Activated CD4-positive, alpha-beta T cell treated with anti-CD3 and anti-CD28 coated beads for 24 hours (primary cell): ENCODE results near the gene MGAT5B.
"Not testable (repeated sequence)": the region's sequence is repeated elsewhere in the genome, so short reads cannot be mapped to it uniquely, and the experiment has no call there.

Experiments used
- DNase-seq, 2 donors: peaks; one replicate each; pipeline ENCODE4 v3.0.0-alpha.2; 2020; ENCODE audit warnings: low read depth in 2 of 2

Gene MGAT5B

DNA sequence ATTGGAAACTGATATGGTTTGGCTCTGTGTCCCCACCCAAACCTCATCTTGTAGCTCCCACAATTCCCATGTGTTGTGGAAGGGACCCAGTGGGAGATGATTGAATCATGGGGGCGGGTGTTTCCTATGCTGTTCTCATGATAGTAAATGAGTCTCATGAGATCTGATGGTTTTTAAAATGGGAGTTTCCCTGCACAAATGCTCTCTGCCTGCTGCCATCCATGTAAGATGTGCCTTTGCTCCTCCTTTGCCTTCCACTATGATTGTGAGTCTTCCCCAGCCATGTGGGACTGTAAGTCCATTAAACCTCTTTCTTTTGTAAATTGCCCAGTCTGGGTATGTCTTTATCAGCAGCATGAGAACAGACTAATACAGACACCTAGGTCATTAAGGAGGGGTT lies 109.8 kb downstream of the MGAT5B start:
- not testable (repeated sequence) for DNase-seq

DNA sequence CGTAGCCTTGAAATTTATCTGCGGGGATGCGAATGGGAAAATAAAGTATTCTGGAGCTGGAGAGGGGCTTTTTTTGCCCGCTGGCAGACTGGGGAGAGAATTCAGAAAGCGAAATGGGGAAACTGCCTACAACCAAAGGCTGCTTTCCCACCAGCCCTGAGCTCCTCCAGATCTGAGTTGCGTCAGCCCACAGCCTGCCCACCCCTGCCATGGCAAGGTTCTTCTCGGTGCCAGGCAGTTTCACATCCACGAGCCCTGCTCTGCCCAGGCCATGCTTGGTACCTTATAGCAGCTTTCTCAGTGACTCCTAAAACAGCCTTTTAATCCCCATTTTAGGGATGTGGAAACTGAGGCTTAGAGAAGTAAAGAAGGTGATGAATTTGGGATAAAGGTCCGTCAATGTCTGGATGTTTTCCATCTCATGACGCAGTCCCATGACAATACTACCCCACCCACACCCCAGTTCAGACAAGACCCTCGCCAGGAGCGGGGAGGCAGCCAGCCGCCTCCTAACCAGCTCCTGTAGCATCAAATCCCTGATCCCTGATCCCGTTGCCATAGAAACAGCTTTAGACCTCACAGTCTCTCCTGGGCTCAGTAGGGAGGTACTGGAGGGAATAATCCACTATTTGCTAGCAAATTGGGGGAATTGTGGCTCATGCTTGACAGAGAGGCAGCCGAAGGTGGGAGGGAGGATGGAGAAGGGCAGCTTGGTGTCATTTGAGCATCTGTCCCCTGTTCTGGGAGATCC lies 113.5 kb downstream of the MGAT5B start:
- DNase-seq: no peak

DNA sequence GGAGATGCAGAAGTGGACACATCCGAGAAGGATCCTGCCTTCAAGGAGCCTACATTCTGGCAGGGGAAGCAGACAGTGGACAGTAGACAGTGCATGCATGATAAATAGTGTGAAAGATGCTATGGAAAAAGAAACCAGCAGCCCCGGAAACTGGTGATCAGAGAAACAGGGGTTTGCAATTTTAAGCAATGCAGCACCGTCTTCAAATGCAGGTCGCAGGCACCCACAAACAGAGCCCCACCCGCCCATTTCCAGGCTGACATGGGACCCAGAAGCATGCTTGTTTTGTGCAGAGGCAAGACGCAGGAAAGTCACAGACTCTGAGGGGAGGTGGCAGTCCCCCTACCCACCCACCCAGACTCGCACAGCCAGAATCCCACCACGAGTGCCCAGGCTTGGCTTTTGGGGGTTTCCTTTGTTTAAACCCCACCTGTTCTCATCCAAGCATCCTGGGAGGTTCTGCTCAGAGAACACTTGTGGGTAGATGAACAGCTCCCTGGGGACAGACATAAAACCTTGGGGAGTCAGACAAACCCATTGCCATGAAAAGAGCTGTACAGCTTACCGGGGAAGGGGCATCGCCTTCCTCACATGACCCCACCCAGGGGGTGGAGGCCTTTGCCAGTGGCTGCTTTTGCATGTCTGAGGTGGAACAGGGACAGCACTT lies 114.3 kb downstream of the MGAT5B start:
- no peak for DNase-seq

DNA sequence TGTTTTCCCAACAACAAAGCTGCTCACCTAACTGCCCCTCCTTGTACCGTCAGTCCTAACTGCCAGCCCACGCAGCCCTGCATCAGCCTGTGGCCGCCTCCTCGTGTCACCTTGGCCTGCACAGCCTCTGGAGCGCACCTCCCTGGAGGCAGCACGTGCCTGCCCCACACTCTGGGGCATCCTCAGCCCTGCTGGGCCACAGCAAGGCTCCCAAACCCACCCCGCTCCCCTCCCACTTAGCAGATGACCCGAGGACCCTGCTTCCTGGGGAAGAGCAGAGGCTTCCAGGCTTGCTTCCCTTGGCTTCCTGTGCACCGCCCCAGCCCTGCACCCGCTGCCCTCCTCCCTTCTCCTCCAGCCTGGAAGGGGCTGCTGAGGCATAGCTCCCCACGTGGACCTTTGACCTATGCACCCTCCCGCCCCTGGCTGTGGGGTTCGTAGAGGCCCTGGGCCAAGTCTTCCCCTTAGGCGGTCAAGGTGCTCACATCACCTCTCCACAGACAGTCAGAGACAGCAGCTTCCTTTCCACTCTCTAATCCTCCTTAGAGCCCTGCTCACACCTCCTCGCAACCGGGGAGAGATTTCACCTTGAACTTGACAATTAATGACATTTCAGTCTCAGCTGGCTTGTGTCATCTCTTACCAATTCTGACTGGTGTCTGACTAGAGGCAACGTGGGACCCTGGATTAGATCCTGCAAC lies 115.0 kb downstream of the MGAT5B start:
- no peak for DNase-seq

DNA sequence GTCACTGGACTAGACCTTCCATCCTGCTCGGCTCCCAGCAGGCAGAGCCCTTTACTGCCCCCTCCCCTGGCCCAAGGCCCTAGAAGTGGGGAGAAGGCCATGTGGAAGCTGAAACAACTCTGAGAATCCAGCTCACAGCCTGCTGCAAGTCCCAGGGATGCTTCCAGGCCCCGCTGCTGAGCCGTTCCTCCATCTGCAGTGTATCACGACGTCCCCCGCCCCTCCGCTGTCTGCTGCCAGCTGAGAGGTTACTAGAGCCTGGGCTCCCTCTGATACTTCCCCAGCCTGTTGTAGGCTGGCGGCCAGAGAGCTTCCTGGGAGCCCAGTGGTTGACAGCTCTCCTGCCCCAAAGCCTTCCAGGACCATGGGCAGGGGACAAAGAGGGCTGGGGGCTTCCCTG lies 118.2 kb downstream of the MGAT5B start:
- no peak for DNase-seq

DNA sequence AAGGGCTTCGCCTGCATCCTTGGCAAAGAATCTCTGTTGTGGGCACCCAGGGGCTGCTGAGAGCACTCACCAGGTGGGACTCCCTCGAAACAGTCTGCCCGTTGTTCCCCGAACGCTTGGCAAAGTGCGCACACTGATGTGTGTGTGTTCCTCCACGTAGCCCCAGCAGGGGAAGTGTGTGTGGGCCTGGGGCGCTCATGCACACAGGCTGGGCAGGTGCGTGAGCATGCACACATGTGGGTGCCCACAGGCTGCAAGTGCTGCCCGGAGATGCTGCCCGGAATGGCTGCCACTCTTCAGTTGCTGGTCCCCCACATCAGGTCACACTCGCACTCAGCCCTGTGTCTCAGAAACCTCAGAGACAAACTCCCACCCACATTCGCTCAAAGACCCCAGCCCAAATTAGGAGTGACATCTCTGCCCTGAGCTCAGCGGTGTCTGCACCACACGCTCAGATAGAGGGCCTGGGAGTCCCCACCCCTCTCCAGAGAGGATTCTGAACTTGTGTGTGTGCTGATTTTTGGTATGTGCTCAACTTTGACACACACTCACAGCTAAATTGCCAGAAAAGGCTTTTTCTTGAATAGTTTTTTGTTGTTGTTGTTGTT lies 119.4 kb downstream of the MGAT5B start:
- DNase-seq: no peak

DNA sequence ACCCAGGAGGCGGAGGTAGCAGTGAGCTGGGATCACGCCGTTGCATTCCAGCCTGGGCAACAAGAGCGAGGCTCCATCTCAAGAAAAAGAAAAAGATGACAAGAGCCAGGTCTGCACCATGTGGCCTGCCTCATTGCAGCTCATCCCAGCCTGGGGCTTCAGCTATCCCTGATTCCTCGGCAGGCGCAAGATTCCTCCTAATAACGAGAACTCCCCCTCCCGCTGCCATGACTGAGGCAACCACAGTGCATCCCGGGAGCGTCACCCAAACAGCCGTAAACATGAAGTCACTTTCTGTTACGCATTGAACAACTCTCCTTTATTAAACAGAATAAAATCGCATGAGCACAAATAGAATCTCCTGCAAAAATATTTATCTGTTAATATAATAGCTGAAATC lies 120.6 kb downstream of the MGAT5B start:
- no peak for DNase-seq

DNA sequence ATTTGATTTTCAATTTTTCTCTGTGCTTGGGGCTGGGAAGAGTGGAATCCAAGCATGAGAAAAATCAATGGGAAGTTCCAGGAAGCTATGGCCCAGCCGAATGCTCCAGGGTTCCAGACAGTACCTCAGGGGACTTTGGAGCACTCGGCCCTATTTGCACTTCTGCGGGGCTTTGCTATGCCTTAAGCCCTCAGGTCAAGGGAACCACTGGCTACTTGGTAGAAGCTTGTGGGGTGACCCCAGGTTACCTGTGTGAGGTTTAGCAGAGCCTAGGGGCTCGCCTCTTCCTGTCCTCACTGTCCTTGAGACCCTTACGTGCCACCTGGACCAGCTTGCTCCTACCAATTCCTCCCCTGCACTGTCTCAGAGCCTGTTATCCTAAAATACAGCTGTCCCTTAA lies 121.3 kb downstream of the MGAT5B start:
- no peak for DNase-seq

DNA sequence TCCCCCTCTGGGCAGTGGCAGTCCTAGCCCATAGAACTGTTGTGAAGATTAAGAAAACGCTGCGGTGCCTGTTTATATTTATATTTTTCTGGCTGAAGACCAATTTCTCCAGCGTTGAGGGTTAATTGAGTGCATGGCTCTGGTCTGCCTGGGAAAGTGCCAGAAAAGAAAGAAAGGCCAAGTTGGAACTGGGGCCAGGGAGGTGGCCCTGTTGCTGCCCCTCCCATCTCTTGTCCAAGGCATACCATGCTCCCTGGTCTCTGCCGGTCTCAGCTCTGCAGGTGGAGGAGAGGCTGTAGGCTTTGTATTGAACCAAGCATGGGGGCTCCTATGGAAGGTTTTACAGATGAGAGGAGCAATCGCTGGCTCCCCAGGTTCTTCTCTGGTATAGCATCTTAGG lies 124.7 kb downstream of the MGAT5B start:
- no peak for DNase-seq

DNA sequence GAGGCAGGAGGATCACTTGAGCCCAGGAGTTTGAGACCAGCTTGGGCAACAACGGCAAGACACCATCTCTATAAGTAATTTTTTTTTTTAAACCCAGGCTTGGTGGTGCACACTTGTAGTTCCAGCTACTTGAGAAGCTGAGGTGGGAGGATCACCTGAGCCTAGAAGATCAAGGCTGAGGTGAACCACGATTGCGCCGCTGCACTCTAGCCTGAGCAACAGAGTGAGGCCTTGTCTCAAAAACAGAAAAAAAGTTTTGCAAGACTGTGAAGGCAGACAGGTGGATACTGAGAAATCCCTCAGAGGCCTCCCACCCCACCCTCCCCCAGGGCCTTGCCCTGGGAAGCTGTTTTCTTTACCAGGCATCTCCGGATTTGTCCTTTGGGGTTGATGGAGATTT lies 125.4 kb downstream of the MGAT5B start:
- DNase-seq: no peak

DNA sequence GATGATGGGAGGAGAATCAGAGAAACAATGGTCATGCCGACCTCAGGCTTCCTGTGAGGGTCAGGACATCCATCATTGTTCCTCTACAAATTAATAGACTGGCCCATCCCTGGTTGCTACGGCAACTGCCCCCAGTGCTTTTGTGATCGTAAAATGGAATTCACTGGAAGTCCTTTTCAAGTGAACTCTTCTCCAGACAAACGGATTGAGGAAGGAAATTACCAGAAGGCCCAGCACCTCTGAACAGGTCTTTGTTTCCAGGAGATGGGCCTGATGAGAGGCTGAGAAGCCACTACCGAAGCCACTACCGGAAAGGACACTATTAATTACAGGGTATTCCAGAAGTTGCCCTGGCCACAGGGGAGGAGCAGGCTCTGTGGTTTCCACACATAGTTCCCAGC lies 126.0 kb downstream of the MGAT5B start:
- no peak for DNase-seq

DNA sequence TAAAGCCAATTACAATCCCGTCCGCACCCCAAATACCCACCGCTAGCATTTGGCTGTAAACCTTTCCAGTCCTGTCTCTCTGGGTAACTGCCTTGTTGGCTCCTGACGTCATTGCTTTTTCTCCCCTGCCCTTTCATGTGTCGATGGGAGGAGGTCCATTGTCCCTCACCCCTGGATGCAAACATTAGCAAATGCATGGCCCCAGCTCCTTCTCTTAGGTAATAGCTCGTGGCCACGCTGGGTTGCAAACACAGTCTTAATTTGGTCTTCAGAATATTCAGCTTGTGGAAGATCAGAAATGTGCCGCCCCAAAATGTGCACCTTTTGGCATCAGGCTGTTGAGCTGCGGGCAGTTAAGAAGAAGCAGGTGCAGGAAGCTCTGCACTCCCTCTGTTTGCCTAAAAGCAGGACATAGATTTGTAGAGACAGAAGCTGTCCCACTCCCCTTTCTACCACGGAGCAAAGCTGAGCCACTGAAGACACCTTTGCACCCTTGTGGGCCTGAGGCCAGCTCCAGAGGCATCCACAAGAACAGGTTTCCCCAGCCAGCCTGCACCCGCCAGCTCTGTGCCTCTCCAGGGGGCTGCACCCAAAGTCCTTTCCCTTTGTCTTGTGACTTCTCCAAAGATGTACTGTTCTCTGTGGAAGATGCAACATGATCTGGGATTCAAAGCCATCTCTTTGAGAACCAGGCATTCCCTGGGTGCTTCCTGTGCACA lies 127.3 kb downstream of the MGAT5B start:
- DNase-seq: no peak

DNA sequence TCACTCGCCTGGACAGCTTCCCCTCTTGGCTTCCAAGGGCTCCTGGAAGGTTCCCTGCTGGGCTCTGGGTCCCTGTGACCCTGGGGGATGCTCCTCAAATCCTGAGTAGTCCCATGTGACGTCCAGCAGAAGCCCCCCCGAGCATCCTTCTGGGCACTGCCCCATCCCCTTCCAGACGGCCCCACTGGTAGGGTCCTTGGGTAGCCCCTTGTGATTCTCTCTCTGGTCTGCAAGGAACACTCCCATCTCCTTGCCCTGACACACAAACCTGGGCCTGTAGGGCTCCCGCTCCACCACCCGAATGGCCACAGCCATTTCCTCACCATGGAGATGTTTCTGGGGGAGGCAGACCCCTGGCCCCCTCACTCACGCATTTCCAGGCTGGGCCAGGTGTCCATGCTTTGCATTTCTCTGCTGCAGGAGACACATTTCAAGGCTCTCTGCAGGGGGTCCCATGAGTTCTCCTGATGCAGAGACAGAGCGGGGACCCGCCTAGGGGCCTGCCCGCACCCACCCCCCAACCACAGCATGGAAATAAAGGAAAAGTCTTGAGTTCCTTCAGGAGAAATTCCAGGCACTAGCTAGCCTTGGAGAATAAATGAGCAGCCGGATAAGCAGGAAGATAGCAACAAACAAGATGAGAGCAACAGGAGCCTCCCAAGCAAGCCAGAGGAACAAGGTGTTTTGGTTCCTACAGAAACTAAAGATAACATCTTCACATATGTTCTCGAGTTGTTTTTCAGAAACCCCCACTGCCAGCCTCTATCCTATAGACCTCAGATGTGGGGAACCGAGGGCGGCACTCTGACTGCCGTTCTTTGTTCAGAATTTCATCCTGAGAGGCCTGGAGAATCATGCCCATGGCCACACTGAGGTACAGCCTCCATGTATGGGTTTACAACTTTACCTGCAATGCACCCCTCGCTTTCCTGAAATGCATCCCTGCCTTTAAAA lies 128.8 kb downstream of the MGAT5B start:
- DNase-seq: no peak

DNA sequence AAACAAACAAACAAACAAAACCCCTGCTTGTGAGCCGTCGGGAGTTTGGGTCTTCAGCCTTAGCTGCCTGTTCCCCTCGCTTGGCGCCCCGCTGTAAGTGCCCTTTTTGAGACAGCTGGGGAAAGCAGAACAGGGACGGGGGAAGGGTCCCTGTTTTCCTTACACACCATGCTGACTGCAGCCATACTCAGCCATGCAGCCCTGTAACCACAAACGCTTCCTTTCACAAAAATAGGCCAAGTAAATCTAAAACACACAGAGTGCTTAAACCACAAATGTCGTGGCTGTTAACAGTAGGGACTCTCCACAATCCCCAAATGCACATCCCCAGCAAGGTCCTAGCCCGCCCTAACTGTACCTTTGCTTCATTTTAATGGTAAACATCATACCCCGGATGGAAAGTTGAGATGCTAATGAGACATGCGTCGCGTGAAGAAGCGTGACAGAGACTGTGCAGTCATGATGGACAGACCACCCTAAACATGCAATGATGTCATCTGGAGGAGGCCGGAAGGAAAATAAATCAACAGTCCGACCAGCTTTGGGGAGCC lies 129.9 kb downstream of the MGAT5B start:
- peak in 1 of 2 donors; percentile 11 for DNase-seq

DNA sequence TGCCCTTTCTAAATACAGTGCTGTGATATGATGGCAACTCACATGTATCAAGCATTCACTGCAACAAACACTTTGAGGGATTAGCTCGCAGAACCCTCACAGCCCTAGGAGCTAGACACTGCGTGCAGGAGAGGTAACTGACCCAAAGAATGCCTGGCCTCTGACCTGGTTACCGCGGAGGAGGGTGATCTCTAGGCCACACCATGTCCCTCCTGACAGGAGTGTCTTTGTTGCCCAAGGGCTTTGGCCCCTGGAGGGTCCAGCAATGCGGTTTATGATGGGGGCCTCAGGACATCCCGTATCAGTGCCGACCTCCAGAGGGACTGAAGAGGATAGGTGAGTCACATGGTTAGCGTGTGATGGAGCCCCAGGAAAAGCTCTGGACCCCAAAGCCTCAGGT lies 130.6 kb downstream of the MGAT5B start:
- no peak for DNase-seq
